Measurements from ENCODE around the gene MTCL1.

GRCh38 chr18:8810157-8810556, 104.8 kb downstream of the MTCL1 start:
- TF ChIP-seq, protein P1, sequence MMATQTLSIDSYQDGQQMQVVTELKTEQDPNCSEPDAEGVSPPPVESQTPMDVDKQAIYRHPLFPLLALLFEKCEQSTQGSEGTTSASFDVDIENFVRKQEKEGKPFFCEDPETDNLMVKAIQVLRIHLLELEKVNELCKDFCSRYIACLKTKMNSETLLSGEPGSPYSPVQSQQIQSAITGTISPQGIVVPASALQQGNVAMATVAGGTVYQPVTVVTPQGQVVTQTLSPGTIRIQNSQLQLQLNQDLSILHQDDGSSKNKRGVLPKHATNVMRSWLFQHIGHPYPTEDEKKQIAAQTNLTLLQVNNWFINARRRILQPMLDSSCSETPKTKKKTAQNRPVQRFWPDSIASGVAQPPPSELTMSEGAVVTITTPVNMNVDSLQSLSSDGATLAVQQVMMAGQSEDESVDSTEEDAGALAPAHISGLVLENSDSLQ (IDR thresholded peaks at IDR 0.05) = no peak
- no peak for TF ChIP-seq ELF4 (IDR thresholded peaks at IDR 0.05)
- no peak for TF ChIP-seq FOXM1 (IDR thresholded peaks at IDR 0.05; ENCODE audit: borderline replicate concordance)
- TF ChIP-seq CTBP1 (IDR thresholded peaks at IDR 0.05; ENCODE audit: borderline replicate concordance) = no peak
- no peak for TF ChIP-seq L3MBTL2 (conservative IDR thresholded peaks at IDR 0.05)
